Germinal center (tissue), 1 donor: Measurements from ENCODE around the gene LSM3.
A peak's percentile ranks its signal among the peaks of the same experiment; 100 is the strongest.

ENCODE experiments used
- DNase-seq: peaks from one replicate; pipeline ENCODE4 v3.0.0; 2012; ENCODE audit warnings: mixed read lengths, low spot score

LSM3 gene

DNA sequence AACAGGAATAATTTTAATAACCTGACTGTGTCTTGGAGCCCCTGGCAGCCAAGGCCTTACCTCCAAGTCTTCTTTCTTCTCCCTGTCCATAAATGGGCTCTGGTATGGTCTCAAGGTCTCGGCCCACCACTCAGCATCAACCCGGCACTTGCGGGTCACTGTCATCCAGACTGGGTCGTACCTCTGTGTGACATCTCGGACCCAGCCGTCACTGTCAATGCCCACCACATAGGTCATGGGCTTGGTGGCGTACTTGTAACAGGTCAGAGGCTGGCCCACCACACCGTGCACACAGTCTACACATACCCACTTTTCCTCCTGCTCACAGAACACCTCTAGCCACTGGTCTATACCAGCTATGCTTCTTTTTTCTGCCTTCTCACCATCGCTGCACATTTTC lies 20.7 kb upstream of the LSM3 start:
- DNase-seq: no peak

GRCh38 chr3:14158370-14158769 lies 20.2 kb upstream of the LSM3 start:
- DNase-seq: no peak

DNA sequence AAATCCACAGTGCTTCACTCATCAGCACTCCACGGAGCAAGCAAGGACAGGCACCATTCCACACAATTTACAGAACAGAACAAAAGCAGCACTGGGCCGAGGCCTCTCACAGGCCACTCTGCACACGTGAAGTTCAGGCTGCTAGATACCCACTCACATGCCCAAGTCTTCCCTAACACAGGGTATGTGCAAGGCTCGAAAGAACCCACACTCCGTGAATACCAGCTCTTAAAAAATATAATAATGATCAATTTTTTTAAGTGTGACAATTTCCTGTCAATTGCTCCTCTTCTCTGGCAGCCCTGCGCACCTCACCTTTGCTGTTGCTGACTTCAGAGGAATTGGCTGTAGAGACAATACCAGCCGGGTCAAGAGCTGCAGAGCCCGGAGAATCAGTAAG lies 19.2 kb upstream of the LSM3 start:
- DNase-seq: no peak

DNA sequence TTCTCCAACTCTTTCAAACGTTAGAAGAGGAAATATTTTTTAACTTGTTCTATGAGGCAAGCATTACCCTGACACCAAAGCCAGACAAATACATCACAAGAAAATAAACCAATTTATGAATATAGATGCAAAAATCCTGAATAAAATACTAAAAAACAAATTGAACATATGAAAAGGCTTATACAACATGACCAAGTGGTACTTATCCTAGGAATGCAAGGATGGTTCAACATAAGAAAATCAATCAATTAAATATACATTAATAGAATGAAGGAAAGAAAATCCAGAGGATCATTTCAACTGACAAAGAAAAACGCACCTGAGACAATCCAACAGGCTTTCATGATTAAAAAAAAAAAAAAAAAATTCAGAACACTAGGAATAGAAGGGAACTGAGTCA lies 17.3 kb upstream of the LSM3 start:
- DNase-seq: no peak

DNA sequence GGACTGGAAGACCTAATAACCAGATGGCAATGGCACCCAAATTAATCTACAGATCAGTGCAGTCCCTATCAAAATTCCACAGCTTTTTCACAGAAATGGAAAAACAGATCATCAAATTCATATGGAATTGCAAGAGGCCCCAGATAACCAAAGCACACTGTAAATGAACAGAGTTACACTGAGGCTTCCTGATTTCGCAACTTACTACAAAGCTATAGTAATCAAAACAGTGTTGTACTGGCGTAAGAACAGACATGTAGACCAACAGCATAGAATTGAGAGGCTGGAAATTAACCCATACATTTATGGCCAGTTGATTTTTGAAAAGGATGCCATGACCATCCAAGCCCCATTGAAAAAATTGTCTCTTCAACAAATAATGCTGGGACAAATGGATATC lies 16.4 kb upstream of the LSM3 start:
- DNase-seq: no peak

- no peak for DNase-seq
Measured at GRCh38 chr3:14166877-14167603, 11.6 kb upstream of the LSM3 start.

DNA sequence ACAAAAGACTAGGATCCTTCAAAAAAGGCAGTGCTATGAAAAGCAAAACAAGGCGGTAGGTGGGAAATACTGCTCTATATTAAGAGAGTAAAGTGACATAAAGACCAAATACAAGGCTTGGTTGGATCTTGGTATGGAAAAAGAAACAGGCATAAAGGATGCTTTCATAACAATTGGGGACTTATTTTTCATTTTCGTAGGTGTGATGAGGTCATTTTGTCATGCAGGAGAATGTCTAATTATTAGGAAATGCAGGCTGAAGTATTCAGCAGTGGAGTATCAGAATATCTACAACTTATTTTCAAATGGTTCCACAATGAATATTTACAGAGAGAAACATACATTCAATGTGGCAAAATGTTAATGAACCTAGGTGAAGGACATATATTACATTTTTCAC lies 9.2 kb upstream of the LSM3 start:
- no peak for DNase-seq

GRCh38 chr3:14169871-14170270 lies 8.7 kb upstream of the LSM3 start:
- no peak for DNase-seq

- no peak for DNase-seq
Measured at GRCh38 chr3:14170531-14171159, 8.0 kb upstream of the LSM3 start.

DNA sequence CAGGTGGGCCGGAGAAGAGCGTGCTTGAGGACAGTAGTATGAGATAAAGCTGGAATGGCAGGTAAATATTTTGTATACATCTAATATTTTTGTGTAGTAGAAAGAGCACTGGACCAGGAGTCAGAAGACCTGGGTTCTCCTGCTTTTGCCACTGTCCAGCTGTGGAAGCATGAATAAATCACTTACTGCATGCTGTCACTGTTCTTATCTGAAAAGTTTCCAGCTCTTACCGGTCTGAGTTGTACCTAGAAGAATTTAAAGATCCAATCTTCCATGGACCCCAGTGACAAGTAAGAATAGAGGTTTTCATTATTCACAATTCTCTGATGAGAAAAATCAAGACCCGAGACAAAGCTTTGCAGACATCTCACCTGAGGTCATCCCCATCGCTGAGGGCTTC lies 6.1 kb upstream of the LSM3 start:
- DNase-seq: no peak

GRCh38 chr3:14174483-14174882 lies 4.1 kb upstream of the LSM3 start:
- no peak for DNase-seq

- DNase-seq: peak; percentile 71
Measured at GRCh38 chr3:14175383-14176037, 3.1 kb upstream of the LSM3 start.

GRCh38 chr3:14177580-14178246 lies 904 bp upstream of the LSM3 start:
- DNase-seq: no peak

- no peak for DNase-seq
Measured at GRCh38 chr3:14179114-14179465, 473 bp downstream of the LSM3 start.

- no peak for DNase-seq
Measured at GRCh38 chr3:14179795-14180194, 1.2 kb downstream of the LSM3 start.

DNA sequence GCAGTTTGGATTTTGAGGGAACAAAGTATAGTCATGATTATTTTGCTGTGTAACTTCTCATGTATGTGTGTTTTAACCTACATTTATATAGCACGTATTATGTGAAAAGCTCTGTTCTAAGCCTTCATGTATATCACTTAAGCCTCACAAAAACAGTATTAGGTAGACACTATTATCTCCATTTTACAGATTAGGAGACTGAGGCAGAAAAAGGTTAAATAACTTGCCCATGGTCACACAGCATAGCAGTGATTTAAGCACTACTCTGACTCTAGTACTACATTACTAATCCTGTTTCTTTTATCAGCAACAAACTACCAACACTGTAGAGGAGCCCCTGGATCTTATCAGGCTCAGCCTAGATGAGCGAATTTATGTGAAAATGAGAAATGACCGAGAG lies 2.6 kb downstream of the LSM3 start:
- no peak for DNase-seq

GRCh38 chr3:14183015-14183577 lies 4.5 kb downstream of the LSM3 start:
- DNase-seq: no peak

DNA sequence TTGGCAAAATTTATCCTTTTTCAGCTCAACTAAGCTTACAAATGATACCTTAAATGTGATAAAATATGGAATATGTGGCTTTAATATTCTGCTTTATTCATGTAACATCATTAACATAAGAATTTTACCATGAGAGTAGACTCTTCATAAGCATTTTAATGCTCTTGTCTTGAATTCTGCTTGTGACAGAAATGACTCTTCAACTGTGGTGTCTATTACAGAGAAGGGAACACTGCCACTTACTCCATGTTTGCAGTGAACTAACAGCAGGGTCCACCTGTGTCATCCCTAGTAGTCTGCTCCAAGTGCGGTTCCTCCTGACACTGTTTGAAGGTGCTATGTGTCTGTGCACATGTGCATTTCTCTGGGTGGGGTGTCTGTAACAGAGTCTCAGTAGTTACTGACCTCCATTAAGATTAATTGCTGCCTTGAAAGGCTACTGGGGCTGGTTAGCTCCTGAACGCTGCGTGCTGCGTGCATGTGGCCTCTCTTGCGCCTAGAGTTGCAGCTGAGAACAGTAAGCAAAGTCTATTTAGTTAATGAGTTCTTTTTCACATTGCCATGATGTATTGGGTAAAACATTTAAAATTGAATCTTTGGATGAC lies 8.3 kb downstream of the LSM3 start:
- no peak for DNase-seq

DNA sequence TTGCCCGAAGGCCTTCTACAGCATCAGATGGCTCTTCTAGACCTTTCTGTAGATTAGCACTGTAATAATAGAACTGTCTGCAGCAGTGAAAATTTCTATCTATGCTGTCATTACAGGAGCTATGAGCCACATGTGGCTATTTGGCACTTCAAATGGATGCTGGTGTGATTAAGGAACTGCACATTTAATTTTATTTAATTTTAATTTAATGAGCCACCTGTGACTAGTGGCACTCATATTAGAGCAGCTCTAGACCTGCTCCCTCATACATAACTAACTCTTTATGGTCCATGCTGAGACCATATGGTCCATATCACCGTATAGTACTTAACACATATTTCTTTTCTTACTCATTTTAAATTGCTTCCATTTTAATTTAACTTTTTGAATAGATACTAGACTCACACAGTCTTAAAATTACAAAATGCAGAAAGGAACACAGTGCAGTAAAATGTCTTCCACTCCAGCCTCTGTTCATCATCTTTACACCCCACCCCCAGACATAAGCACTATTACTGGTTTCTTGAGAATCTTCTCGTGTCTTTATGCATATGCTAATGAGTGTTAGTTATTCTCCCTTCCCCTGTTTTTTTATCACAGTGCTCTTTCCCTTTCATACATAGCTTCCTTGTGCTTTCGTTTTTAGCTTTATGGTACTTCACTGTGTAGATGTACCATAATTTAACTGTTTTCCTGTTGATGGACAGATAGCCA lies 9.6 kb downstream of the LSM3 start:
- no peak for DNase-seq

DNA sequence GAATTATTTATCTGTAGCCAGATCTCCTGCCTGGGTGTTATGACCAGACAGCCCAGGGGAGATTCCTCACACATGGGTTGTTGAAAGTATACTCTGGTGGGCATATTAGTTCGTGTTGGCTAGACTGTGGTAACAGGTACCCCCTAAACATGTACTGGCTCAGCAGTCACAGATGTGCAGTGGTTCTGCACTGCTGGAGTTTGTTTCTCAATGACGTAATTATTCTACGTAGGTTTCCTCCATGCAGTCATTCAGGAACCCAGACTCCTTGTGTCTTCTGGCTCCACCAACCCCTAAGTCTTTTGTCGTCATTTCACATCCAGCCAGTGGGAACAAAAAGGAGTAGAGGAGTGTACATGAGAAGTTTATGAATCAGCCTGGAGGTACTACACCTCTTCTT lies 16.2 kb downstream of the LSM3 start:
- no peak for DNase-seq

DNA sequence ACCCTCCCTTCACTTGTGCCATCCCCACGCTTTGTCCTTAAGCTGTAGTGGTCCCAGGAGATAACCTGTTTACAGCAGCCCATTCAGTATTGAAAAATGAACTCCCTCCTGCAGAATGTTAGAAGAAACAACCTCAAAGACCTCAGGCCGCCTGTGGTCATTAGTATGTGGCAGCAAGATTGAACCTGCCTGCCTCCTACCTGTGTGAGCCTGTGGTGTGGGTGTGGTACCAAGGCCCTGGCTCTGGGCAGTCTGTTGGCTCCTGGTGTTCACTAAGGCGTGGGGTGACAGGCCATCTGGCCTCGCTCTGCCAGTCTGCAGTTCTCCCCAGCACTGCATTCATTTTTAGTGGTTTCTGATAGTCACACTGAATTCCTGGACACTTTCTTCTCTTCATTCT lies 21.0 kb downstream of the LSM3 start:
- DNase-seq: no peak

GRCh38 chr3:14200276-14200675 lies 21.7 kb downstream of the LSM3 start:
- DNase-seq: no peak
